ENCODE data around the gene GPR158. TPM values are rescaled to one million over a fixed set of nuclear protein-coding genes. Genes with fewer than 3 reads are reported as not detected.

The GPR158 gene
- total and polyA plus RNA-seq, 2 of the 8 experiments (the other 6 are each of a cell fraction or from before 2014, with no cell fraction given) = 0.14 to 0.78 TPM

GRCh38 chr10:25504306-25504705 is 329.5 kb downstream of the GPR158 start:
- no peak overlapping the region for H2BK120ac ChIP-seq (replicated peaks; ENCODE audit: low read depth, low read length)
- H3K79me1 ChIP-seq (ENCODE audit: low read depth, low read length) = no peaks in the 10 kb centered on the region
- no peak overlapping the region for H3K4ac ChIP-seq (replicated peaks; ENCODE audit: insufficient read length, low read depth, low read length)
- H3K4me2 ChIP-seq (ENCODE audit: insufficient read depth in 1 of 2, low read depth in 2 of 2, low read length in 2 of 2) = no peak overlapping the region
- H3K23ac ChIP-seq (ENCODE audit: insufficient read length) = no peak overlapping the region
- no peaks in the 10 kb centered on the region for H3K79me2 ChIP-seq (ENCODE audit: control insufficient read depth in 1 of 2, insufficient read depth in 2 of 2, low read length in 2 of 2)
- H4K5ac ChIP-seq (ENCODE audit: insufficient read length, low read depth, low read length) = no peak overlapping the region
- H3K36me3 ChIP-seq (ENCODE audit: control insufficient read depth in 2 of 4, insufficient read depth in 4 of 4, low read length in 3 of 4) = no peaks in the 10 kb centered on the region
- CTCF ChIA-PET (ENCODE audit: partially characterized antibody) = interaction anchor here (1.0 to 1.6 kb wide), 2 partner anchors 19 to 20 kb away, joined by 3 read pairs; no protein-coding TSS in a partner anchor
- peaks cover 6 to 18% (median 13%) of the 10 kb centered on the region in 4 experiments; a peak in 6 of 7 replicates for H3K4me1 ChIP-seq (replicated peaks in 1 of 4; ENCODE audit: control insufficient read depth in 3 of 4, insufficient read depth in 4 of 4, low read length in 3 of 4)
- no peak overlapping the region for H2BK5ac ChIP-seq (ENCODE audit: low read depth, low read length)
- no peak for FAIRE-seq
- no peak overlapping the region for H2BK12ac ChIP-seq (ENCODE audit: low read depth, low read length)
- no peak for DNase-seq (ENCODE audit: low read depth in 1 of 2, low spot score in 2 of 2)
- no peak overlapping the region for H2AK5ac ChIP-seq (ENCODE audit: low read depth, low read length)
- no peaks in the 10 kb centered on the region for H3K27me3 ChIP-seq (replicated peaks in 1 of 4; ENCODE audit: control insufficient read depth in 3 of 4, extremely low read depth in 1 of 4, insufficient read depth in 3 of 4, low read length in 3 of 4)
- no peak overlapping the region for H3K18ac ChIP-seq (ENCODE audit: extremely low read depth, low read length)
- 93% methylated on average over 3 of the region's 3 CpGs; no CpG with 5 or more reads in 1 of the 2 experiments for WGBS, 2 experiments (ENCODE audit: extremely low coverage in 1 of 2, insufficient coverage in 1 of 2, insufficient read length in 1 of 2, insufficient replicate concordance in 2 of 2, low coverage in 1 of 2, low lambda C conversion rate in 2 of 2, missing lambda C conversion rate in 1 of 2)
- no peak overlapping the region for H3K14ac ChIP-seq (ENCODE audit: insufficient read length)
- no peaks in the 10 kb centered on the region; the same call in 1 of the 2 replicates for H3K23me2 ChIP-seq (ENCODE audit: low read depth, low read length)
- H4K8ac ChIP-seq (ENCODE audit: extremely low read depth, insufficient read depth, low read length) = no peak overlapping the region
- H3K56ac ChIP-seq (replicated peaks; ENCODE audit: insufficient read length, low read depth, low read length) = no peak overlapping the region
- no peak overlapping the region for H3K4me3 ChIP-seq (ENCODE audit: extremely low read depth in 1 of 4, insufficient read depth in 2 of 4, low read depth in 3 of 4, low read length in 4 of 4)
- TF ChIP-seq SUZ12 (IDR thresholded peaks at IDR 0.05; ENCODE audit: low read length) = no peak
- no peak for TF ChIP-seq ASH2L (IDR thresholded peaks at IDR 0.05; ENCODE audit: low read length)
- H3K9me3 ChIP-seq (ENCODE audit: insufficient read depth in 2 of 2, low read depth in 1 of 2, low read length in 1 of 2) = no peaks in the 10 kb centered on the region
- H3K27ac ChIP-seq (ENCODE audit: low read depth, low read length) = no peak overlapping the region
- no peaks in the 10 kb centered on the region for H4K20me1 ChIP-seq (replicated peaks in 1 of 2; ENCODE audit: control insufficient read depth in 1 of 2, insufficient read depth in 2 of 2, low read length in 2 of 2)
- H2BK20ac ChIP-seq (ENCODE audit: low read length) = no peak overlapping the region
- H2AFZ ChIP-seq (ENCODE audit: low read length) = no peak overlapping the region
- no peak overlapping the region; a peak in 1 of 7 replicates for H3K9ac ChIP-seq (replicated peaks in 1 of 4; ENCODE audit: extremely low read depth in 1 of 4, low read depth in 3 of 4, low read length in 3 of 4)
- H4K91ac ChIP-seq (replicated peaks; ENCODE audit: insufficient read length, low read length) = no peak overlapping the region
- no peak overlapping the region for H2BK15ac ChIP-seq (ENCODE audit: low read length)
- POLR2A ChIA-PET (ENCODE audit: partially characterized antibody) = no interaction called here
